CD4-positive, alpha-beta T cell treated with Interleukin-4 for 1 hour (primary cell): ENCODE data around the gene GATAD2B.
"Not testable (repeated sequence)": the region's sequence is repeated elsewhere in the genome, so short reads cannot be mapped to it uniquely, and the experiment has no call there.

ENCODE experiments used
- DNase-seq, 2 donors: peaks; one replicate each; pipeline ENCODE4 v3.0.0-alpha.2; 2020 to 2022

Gene GATAD2B

DNA sequence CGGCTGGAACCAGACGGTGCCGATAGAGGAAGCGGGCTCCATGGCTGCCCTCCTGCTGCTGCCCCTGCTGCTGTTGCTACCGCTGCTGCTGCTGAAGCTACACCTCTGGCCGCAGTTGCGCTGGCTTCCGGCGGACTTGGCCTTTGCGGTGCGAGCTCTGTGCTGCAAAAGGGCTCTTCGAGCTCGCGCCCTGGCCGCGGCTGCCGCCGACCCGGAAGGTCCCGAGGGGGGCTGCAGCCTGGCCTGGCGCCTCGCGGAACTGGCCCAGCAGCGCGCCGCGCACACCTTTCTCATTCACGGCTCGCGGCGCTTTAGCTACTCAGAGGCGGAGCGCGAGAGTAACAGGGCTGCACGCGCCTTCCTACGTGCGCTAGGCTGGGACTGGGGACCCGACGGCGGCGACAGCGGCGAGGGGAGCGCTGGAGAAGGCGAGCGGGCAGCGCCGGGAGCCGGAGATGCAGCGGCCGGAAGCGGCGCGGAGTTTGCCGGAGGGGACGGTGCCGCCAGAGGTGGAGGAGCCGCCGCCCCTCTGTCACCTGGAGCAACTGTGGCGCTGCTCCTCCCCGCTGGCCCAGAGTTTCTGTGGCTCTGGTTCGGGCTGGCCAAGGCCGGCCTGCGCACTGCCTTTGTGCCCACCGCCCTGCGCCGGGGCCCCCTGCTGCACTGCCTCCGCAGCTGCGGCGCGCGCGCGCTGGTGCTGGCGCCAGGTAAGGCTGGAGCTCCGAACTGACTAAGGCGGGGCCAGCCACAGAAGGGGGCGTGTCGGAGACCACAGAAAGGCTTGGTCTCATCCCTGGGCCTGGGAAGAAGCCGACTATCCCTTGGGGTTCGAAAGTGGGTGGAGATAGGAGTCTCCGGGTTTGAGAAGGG, 147.1 kb downstream of the GATAD2B start:
- peak; percentile 62 to 65 for DNase-seq

DNA sequence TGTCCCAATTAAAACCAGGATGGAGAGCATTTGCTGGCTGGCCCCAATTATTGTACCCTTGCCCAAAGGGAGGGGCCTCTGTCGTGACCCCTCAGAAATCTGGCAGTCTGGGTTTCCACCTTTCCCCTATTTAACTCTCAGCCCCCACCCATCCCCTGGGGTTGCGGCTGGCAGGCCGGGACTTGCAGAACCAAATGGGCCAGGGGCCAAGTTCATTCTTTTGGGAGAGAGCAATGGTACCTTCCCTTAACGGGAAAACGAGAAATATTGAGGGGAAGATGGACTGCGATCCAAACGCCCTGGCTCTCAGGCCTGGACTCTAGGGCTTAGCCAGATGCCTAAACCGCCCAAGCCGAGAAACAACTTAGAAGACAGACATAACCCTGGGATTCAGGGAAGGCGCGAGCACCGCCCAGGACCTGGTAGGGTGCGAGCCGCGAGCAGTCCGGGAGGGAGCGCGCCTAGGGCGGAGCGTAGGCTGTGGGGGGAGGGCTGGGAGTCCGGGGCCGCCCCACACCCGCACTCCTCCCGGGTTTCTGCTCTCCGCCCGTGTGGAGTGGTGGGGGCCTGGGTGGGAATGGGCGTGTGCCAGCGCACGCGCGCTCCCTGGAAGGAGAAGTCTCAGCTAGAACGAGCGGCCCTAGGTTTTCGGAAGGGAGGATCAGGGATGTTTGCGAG, 147.9 kb downstream of the GATAD2B start, which contains the start of gene SLC27A3:
SLC27A3 (plus strand) TSS at position 628 of the 678 bp plus-strand sequence. CDS start 91 bp downstream, outside the sequence.
- no peak for DNase-seq

GRCh38 chr1:153774026-153774595, 148.7 kb downstream of the GATAD2B start:
- no peak for DNase-seq

DNA sequence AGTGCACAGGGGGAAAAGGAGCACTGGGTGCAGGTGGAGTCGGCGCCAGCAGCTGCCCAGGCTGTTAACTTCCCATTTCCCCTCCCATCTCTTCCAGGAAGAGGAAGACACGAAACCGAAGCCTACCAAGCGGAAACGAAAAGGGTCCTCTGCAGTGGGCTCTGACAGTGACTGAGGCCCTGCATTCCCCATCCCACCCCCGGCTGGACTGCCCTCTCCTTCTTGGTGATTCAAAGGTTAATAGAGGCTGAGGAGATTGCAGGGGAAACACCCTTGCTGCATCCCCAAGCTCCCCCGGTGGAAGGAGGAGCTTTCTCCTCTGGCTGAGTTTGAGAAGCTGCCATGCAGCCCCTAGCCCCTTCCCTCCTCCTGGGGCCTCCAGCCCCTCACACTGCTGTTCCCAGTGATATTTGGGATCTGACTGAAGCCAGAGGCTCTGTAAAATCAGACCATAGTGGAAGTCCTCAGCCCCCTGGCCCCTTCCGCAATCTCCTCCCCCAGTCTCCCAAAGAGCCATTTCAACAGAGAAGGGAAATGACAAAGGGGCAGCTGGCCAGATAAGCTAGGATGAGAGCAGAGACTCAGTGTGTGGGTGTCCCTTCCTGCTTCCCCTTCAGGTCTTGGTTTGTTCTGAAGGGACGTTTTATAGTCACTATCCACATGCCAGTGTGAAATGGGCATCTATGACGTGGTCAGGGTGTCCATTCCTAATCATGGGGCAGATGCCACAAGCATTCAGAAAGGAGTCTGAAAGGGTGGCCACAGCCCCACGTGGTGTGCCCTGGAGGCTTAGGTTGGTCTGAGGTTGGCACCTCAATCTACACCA, 149.5 kb downstream of the GATAD2B start:
- DNase-seq: peak in 1 of 2 donors; percentile 17

- DNase-seq: no peak
Measured at GRCh38 chr1:153771841-153772593, 150.8 kb downstream of the GATAD2B start.

GRCh38 chr1:153771261-153771660, 151.5 kb downstream of the GATAD2B start:
- no peak for DNase-seq

DNA sequence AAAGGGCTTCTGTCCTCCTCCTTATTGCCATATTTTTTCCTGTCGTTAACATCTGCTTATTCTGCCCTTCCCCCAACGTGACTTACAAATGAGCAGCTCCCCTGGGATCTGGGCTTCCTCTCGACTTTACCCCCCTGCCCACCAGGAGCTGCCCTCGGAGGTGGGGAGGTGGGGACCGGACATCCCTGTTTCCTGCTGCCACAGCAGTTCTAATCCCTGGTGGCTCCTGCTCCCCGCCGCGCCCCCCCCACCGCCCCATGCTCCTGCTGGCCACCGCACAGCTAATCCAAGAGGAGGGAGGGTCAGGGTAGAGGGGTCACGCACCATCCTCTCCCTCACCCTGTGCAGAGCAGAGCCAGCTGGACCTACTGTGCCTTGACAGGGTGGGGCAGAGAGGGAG, 152.0 kb downstream of the GATAD2B start:
- DNase-seq: no peak

- DNase-seq: no peak
Measured at GRCh38 chr1:153769221-153769620, 153.6 kb downstream of the GATAD2B start.

DNA sequence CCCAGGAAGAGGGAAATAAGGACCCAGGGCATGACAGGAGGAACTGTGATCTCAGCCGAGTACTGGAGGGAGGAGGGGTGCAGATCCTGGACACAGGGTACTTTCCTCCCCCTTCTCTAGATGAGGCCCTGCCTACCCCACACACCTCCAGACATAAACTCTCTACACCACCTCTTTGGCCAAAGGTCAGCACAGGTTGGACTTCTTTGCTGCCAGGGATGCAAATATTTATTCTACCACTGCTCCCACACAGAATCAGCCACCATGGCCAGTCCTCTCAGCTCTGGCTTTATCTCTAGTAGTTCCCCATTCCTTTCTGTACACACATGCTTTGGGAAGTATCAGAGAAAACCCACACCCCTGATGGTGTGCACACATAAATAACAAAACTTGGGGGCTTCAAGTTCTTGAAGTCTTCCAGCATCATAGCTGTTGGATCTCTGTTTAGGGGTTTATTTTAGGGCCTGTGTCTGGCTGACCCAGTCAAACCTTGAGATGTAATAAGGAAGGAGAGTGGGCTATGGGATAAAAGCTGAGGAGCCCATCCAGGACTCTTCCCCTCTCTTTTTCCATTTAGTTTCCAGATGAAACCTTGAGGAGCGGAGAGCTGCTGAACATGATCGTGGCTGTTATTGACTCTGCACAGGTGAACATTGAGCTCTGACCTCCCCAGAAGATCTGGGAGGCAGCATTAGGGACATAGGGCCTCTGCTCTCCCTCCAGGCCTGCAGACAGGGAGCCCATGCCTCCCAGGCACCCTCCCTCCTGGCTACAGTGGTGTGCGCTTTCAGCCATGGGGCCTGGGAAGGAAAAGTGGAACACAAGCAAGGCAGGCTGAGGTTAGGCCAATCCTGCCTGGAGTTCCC, 154.2 kb downstream of the GATAD2B start:
- DNase-seq: no peak

DNA sequence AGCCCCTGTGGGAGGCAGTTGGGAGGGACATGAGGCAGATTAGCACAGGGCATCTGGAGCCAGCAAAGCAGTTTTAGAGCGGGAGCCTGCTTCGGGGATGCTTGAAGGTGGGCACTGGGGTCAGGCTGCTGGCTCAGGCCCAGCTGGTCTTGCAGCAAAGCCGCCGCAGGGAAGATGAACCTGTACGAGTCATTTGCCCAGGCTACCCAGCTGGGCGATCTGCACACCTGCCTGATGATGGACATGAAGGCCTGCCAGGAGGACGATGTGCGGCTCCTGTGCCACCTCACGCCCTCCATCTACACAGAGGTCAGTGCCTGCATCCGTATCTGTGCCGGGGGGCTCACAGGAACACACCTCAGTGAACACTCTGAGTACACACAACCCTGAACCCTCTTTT, 155.3 kb downstream of the GATAD2B start:
- no peak for DNase-seq

DNA sequence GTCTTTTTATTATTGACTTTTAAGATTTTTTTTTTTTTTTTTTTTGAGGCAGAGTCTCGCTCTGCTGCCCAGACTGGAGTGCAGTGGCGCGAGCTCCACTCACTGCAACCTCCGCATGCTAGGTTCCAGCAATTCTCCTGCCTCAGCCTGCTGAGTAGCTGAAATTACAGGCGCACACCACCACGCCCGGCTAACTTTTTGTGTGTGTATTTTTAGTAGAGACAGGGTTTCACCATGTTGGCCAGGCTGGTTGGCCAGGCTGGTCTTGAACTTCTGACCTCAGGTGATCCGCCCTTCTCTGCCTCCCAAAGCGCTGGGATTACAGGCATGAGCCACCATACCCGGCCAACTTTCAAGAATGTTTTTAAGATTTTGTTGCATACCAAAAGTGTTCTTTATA, 156.1 kb downstream of the GATAD2B start:
- not testable (repeated sequence) for DNase-seq

GRCh38 chr1:153764310-153764709, 158.5 kb downstream of the GATAD2B start:
- DNase-seq: no peak

GRCh38 chr1:153763365-153764225, 159.2 kb downstream of the GATAD2B start:
- no peak for DNase-seq

- DNase-seq: no peak
Measured at GRCh38 chr1:153760440-153760839, 162.3 kb downstream of the GATAD2B start.
